C1 segment of cervical spinal cord (tissue), 14 donors: ENCODE measurements around the gene RPRD1B.
"Not testable (repeated sequence)": the region's sequence is repeated elsewhere in the genome, so short reads cannot be mapped to it uniquely, and the experiment has no call there.

Experiments
- DNase-seq, 14 donors: peaks; one replicate each; lab custom pipeline; 2025; lab: John Stamatoyannopoulos, UW

RPRD1B gene

DNA sequence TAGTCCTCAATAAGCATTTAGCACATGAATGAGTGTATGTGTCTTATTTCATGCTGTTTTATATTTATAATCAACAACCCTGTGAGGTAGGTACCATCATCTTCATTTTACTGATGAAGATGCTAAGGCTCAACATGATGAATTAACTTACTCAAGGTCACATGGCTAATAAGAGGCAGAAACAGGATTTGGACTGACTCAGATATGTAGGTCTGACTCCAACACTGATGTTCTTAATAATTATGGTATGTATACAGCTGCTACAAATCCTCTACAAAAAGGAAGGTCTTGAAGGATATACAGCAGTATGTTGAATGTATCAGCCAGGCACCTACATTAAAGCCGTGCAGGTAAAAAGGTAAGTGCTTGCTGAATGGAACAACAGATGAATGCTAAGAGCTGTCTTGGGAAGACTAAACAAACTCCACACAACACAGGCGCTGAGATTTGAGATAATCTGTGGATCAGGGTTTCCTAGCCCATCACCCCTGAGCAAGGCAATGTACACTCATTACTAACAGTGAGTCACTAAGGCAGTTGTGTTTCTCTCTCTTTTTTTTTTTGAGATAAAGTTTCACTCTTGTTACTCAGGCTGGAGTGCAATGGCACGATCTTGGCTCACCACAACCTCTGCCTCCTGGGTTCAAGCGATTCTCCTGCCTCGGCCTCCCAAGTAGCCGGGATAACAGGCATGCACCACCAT is 32.2 kb upstream of the RPRD1B start:
- DNase-seq, result no peak

DNA sequence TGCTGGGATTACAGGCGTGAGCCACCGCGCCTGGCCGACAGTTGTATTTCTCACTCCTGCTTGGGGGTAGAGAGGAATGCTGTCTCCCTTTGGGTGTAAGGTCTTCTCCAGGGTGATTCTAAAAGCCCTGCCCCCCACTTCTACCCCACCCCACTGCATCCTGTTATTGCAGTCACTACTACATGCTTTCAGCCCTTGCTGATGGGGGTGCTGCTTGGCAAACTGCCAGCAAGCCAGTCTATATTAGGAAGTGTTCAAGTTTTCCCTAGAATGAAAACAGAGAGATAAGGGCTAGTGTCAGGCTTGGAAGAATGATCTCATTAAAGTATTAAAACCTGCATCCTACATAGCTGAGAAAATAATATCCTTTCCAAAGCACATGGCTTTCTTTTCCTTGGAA is 31.6 kb upstream of the RPRD1B start:
- no peak for DNase-seq

DNA sequence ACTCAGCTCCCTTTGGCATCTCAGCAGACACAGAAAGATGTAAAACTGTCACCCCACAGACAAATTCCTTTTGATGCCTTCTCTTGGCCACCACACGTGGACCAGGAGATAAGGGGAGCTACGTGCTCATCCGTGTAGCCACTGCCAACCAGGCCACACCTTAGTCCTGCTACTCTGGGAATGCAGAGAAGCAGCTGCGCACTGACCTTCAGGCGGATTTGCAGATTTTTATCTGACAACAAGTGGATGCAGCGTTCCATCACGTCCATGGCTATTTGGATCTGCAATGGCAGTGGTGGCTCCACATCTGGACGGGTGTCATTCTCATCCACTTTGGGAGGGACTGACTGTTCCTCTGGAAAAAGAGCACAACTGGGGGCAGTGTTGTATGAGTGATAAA is 31.1 kb upstream of the RPRD1B start:
- no peak for DNase-seq

DNA sequence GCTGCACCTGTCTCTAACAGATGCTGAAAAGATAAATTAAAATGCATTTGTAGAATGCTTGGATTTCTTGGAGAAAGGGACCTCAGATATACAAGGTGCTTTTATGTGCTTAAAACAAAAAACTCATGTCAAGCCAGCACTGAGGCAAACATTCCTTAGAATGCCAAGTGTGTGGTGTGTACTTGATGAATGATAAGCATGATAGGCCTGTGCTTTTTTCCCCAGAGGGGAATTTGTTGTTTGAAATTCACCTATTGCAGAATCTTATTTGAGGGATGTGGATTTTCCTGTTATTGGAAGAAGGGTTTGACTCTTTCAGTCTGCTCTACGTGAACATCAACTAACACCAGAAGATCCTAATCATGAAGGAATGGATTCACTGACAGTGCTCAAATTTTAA is 29.1 kb upstream of the RPRD1B start:
- no peak for DNase-seq

DNA sequence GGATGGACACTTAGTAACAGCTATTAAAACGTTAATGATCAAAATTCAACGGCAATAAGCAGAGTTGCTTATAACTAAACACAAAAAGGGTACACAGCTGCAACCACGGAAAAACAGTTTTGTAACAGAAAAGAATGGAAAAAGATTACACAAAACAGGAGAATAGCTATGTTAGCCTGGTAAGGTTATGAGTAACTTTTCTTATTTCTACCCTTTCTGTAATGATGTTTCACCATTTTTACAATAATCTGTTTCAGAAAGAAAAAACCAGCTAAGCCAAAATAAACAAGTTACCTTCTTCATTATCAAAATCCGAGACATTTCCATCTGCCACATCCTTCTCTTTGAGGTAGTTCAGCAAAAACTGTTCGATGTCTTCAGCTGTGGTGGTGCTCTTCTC is 27.6 kb upstream of the RPRD1B start:
- DNase-seq, result no peak

DNA sequence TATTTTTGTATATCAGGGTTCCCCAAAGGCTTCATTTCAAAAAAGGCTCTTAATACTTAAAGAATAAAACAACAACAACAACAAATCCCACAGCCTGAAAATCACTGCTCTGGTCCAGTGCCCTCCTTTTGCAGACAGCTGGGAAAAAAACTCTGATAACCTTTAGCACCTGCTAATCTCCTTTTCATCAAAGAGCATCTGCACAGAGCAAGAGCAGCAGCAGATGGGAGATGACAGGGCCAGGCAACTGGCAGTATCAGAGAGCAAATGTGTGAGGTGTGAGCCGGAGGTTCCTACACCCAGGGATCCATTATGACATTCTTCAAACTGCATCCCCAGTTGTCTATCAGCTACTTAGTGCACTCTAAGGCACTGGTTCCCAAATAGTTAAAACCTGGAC is 26.0 kb upstream of the RPRD1B start:
- DNase-seq, result no peak

DNA sequence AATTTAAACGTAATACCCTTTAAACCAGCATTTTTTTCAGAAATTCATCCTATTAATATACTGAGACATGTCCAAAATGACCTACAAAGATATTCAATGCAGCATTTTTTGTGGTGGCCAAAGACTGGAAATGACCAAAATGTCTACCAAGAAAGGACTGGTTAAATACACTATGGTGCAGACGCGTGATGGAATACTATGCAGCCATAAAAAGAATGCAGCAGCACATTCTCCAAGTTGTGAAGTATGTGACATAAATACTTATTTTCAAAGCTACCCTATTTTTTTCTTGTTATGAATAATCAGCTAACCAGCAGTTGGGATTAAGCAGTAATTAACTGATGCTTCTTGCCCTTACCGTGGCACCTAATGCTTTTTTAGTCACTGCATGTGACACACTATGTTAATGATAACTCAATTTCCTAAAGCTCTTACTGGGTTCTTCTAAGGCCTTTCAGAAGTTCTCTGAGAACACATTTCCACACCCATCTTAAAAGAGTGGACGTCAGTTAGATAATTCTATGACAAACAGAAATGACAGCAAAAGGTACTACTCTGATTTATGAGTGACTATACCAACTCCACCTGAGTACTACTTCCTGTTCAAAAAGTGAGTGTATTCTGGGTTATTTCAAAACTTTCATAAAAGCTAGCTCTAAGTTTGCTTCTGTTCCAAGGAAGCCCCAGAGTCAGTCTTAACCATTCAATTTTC is 25.2 kb upstream of the RPRD1B start:
- DNase-seq, result no peak

DNA sequence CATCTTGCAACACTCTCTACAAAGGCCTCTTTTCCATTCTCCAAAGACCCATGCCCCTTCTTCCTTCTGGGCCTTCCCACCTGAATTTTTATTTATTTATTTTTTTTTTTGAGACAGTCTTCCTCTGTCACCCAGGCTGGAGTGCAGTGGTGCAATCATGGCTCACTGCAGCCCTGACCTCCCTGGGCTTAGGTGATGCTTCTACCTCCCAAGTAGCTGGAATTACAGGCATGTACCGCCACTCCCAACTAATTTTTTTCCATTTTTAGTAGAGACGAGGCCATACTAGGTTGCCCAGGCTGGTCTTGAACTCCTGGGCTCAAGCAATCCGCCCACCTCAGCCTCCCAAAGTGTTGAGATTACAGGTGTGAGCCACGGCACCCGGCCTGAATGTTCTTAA is 24.1 kb upstream of the RPRD1B start:
- DNase-seq, result not testable (repeated sequence)

DNA sequence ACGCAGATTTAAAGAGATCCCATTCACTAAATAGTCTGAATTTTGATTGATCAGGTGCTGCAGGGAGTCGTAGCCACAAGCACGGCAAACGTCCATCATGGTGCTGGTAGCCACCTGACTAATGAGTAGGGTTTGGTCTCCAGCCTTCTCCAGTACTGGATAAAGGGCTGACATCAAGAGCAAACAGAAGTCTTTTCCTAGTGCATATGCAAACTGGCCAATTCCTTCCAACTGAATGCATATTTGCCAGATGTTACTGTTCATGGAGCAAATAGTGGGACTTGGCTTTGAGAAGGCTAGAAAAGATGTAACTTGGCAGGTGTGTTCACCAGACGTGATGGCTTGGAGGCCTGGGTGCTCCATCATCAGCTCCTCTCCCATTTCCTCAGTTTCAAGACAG is 21.9 kb upstream of the RPRD1B start:
- DNase-seq, result no peak

DNA sequence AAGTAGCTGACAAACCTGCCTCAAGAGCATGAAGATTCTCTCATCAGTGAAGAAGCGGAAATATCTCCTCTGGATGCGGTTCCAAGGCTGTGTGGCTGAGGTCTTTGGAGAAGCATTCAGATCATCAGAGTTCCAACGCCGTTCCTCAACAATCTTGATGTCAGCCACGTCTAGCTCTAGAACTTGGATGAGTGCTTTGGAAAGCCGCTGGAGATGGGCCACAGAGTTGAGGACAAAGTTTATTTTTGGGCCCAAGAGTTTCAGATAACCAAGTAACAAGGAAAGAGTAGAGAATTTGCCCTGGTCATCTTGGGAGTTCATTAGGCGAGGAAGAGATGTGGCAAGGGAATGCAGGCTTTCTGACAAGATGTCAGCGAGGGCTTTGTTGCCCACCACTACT is 21.2 kb upstream of the RPRD1B start:
- no peak for DNase-seq

DNA sequence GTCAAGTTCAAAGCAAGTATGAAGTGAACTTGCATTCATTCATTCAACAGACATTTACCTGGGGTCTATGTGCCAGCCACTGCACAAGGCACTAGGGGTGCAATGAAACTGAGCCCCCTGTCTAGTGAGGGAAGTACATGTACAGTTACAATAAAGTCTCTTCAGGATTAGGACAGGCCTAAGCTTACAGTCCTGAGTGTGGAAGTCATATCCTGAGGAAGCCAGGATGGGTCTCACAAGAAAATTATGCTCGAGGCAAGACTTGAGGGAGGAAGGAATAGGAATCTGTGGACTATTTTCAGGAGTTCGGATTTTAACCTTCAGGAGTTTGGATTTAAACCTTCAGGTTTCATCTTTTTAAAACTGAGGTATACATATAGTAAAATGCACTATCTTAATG is 19.7 kb upstream of the RPRD1B start:
- DNase-seq, result no peak

DNA sequence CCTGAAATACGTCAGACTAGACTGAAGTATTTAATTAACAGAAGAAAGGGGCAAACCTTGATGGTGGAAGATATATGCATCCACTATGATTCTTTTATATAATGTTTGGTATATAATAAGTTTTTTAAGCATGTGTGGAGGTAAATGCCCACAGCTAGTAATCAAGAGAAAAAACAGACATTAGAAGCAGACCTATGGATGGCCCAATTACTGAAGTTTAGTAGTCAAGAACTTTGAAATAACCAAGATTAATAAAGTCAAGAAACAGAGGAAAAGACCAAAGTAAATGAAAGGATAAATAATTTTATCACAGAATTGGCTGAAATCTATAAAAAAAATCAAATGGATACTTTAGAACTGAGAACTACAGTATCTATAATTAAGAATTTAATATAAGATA is 15.6 kb upstream of the RPRD1B start:
- no peak for DNase-seq

DNA sequence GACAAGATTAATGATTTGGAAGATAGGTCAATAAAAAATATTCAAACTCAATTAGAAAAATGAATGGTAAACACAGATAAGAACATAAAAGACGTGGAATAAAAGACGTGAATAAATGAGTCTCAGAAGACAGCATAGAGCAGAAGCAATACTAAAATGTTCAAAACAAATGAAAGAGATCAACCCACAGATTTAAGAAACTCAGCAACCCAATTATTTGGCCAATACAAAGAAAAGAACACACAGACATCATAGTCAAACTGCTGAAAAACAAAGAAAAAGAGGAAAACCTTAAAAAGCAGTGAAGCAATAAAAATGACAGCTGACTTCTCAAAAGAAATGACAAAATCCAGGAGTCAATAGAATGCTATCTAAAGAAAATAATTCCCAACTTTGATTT is 15.2 kb upstream of the RPRD1B start:
- DNase-seq, result no peak

DNA sequence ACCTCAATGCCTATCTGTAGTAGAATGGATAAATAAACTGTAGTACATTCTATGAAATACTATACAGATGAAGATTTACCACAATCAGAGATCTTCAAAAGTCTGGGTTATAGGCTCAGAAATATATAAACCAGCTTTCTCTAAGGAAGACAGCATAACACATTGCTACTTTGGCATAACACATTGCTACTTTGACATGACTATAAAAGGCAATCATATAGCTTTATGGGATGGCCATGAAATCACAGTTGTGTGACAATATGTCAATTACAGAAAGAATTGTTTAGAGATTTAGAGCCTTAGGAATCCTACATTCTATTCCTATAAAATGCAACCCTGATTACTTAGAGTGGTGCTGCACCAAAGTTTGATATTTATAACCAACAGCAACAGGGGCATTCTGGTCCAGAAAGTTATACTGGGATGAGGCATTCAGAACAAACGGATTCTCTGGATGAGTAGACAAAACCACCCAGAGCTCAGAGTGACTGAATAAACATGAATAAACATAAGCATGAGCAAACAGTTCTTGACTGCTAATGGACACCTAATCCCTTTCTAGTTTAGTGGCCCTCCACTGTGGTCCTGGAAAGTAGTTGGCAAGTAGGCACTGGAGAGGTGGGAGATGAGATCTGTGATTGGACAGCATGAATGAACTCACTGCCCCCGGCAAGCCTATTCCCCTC is 12.3 kb upstream of the RPRD1B start:
- DNase-seq, result no peak

DNA sequence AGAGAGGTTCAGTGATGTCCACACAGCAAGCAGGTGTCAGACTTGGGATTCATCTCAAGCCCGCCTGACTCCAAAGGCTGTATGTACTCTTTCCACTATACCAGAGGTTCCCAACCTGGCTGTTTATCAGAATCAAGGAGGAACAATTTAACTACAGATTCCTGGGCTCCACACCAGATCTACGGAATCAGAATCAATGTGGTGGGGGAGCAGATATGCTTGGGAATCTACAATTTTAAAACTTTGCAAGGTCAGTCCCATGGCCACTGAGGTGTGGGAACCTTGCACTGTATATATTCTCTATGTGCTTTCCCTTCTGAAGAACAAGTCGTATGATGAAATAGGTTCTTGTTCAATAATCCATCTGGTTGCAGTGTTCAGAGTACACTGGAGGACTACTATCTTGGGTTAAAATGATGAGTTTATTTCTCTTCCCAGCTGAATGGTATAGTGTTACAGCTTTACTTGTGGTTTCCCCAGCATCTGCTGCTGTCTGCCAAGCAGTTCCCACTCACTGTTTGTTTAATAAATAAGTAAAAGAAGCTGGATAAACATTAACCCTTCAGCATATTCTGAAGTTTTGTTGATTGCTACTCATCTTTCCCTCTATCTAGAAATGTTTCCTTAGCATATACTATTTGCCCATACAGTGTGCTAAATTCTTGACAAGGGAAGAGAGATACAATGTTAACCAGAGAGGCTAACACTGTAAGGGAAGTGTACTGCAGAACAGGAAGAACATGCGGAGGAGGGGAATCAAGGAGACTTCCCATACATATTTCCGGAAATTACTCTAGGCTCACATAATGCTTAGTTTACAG is 10.2 kb upstream of the RPRD1B start:
- DNase-seq, result no peak

DNA sequence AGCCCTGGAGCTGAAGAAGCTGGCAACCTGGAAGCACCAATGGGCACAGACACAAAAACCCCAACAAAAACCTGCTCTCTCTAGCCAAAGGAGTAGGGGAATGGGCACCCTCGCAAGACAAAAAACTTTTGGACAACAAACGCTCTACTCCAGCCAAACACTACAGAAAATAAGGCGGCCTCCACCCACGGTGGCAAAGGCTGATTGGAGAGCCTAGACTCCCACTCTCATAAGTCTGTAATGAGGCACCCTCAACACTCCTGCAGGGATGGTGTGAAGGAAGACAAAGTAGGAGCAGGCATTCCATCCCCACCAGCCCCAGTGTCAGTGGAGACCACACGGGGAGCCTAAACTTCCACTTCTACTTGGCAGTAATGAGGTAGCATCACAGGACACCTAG is 9.1 kb upstream of the RPRD1B start:
- no peak for DNase-seq

DNA sequence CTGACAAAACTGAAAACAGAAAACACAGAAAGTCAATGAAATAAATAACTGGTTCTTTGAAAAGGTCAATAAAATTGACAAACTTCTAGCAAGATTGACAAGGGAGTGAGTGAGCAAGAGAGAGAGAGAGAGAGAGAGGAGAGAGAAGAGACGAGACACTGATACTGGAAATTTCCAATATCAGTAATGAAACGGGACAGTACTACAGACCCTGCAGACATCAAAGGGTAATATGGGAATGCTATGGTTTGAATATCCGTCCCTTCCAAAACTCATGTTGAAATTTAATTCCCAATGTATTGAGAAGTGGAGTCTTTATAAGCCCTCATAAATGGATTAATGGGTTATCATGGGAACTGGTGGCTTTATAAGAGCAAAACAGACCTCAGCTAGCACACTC is 4.1 kb upstream of the RPRD1B start:
- DNase-seq, result no peak

DNA sequence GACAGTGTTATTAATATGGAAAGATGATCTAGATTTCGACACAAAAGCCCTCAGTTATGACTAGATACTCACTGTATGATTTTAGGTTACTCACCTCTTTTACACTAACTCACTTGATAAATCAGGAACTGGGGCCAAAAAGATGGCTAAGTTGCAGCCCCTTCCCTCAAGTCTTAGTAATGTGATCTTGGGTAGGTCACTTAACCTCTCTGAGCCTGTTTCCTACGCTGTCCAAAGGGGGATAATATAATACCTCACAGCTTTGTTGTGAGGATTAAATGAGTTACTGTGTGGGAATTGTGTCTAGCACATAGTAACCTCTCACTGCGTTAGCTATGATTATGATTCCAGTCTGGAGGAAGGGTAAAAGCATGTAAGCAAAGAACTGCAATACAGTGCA is 1.6 kb upstream of the RPRD1B start:
- DNase-seq, result no peak

DNA sequence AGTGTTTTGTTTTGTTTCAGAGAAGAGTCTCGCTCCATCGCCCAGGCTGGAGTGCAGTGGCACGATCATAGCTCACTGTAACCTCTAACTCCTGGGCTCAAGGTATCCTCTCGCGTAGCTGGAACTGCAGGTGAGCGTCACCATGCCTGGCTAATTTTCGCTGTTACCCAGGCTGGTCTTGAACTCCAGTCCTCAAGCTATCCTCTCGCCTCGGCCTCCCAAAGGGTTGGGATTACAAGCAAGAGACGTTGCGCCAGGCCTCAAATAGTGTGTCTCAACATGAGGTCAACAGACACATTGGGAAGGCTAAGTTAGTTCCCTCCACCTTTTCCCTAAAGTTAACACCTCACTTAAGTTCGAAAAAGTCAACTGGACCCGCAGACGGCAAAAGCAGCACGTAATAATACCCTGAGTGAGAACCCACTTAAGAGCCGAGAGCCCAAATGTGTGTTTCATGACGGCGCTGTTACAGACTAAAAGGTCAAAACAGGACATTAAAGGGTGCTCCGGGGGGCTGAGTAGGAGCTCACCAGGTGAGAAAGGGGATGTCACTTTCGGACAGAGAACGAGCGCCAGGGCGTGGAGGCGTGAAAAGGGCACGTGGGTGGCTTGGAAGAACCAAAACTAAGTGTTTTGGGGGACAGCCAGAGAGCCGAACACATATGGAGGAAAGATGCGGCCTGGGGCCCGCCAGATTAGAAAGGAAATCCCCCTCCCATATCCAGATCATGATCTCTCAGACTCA is 789 bp upstream of the RPRD1B start:
- peak in 2 of 14 donors; percentile 66 to 81 for DNase-seq

DNA sequence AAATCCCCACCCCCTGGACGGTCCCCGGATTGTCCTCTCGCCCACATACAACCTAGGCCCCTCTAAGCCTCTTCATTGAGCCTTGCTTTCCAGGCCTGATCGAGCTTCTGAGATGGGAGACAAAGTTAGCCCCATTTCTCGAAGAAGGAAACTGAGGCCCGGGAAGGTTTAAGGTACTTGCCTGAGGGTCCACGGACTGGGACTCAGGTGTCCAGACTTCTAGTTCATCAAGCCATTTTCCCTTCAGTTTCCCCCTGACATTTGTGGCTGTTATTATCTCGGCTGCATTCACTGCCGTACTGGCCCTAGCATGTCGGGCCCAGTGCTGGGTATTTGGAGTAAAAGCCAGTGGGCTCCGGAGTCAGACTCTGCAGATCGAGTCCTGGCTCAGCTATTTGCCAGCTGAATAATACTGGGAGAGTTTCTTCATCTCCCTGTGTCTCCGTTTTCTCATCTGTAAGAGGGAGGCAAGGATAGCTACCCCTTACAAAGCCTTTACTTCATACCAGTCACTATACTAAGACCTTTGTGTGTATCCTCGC is 633 bp downstream of the RPRD1B start:
- peak in 1 of 14 donors; percentile 35 for DNase-seq

DNA sequence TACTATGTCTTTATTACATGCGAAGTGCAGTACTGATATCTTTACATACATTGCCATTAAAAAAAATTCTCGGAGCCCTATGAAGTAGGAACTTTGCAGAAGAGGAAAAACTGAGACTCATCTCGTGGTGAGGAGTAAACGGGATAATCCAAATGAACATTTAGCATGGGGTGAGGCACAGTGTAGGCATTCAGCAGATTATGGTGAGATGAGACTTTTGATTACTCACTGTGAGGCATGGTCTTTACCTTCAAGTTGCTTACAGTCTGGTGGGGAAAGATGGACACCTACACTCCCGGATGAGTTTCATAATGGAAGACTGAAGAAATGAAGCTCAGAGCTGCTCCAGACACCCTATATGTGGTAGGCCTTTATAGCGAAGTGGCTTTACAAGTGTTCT is 1.4 kb downstream of the RPRD1B start:
- no peak for DNase-seq
